Measurements from ENCODE around the gene RINL. TPM values are rescaled to one million over a fixed set of nuclear protein-coding genes. Genes with fewer than 3 reads are reported as not detected.

RINL gene
- total RNA-seq, 4 donors from 2014 or later: 4.6 to 10.4 (median 6.6) TPM

DNA sequence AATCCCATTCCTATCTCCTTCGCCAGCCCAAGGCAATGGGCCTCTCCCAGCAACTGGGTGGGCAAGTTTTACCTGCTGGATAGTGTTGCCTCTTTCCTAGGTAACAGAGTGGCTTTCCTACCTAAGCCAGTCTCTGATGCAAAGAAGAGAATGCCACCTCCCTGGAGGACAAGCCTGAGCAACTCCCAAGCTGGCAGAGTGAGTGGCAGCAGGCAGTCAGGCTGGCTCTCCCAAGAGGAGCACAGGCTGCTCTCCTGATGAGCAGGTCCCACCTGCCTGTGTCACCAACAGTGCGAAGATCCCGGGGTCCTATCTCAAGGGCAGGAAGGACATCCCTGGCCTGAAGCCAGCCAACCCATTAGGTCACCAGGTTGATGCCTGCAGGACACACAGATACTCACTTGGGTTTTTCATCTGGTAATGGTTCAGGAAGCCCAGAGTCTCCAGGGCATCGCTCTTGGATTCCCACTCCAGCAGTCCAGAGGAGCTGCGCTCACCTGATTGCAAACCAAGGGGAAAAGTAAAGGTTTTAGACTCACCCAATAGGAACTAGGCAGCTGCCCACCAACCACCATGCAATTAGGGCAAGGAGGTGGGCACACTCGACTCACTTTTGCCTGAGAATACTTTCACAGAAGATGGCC lies 41.0 kb downstream of the RINL start:
- H3K9me3 ChIP-seq: no peaks in the 10 kb centered on the region
- 87% methylated on average over 4 of the region's 6 CpGs for WGBS
- H3K27ac ChIP-seq (replicated peaks in 1 of 4): peak overlapping the region in 2 of 4 donors; percentile 24 to 30
- no peak for DNase-seq (ENCODE audit: extremely low spot score)
- H3K4me1 ChIP-seq: peaks cover 7 to 44% (median 36%) of the 10 kb centered on the region in 4 donors
- no peak overlapping the region for H3K4me3 ChIP-seq
- peaks cover 63 to 76% (median 71%) of the 10 kb centered on the region in 4 donors for H3K36me3 ChIP-seq
- intact Hi-C loops (cut with DNase I): loop anchor here (5.0 to 10.0 kb wide), 2 partner anchors 105 to 202 kb away; no protein-coding TSS in a partner anchor
- no peaks in the 10 kb centered on the region for H3K27me3 ChIP-seq
- TF ChIP-seq, protein P1, sequence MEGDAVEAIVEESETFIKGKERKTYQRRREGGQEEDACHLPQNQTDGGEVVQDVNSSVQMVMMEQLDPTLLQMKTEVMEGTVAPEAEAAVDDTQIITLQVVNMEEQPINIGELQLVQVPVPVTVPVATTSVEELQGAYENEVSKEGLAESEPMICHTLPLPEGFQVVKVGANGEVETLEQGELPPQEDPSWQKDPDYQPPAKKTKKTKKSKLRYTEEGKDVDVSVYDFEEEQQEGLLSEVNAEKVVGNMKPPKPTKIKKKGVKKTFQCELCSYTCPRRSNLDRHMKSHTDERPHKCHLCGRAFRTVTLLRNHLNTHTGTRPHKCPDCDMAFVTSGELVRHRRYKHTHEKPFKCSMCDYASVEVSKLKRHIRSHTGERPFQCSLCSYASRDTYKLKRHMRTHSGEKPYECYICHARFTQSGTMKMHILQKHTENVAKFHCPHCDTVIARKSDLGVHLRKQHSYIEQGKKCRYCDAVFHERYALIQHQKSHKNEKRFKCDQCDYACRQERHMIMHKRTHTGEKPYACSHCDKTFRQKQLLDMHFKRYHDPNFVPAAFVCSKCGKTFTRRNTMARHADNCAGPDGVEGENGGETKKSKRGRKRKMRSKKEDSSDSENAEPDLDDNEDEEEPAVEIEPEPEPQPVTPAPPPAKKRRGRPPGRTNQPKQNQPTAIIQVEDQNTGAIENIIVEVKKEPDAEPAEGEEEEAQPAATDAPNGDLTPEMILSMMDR (IDR thresholded peaks at IDR 0.05): no peak
- TF ChIP-seq POLR2AphosphoS5 (IDR thresholded peaks at IDR 0.05) (peak in 1 of 2 donors; percentile 26), EP300 (IDR thresholded peaks at IDR 0.05) (no peak)

DNA sequence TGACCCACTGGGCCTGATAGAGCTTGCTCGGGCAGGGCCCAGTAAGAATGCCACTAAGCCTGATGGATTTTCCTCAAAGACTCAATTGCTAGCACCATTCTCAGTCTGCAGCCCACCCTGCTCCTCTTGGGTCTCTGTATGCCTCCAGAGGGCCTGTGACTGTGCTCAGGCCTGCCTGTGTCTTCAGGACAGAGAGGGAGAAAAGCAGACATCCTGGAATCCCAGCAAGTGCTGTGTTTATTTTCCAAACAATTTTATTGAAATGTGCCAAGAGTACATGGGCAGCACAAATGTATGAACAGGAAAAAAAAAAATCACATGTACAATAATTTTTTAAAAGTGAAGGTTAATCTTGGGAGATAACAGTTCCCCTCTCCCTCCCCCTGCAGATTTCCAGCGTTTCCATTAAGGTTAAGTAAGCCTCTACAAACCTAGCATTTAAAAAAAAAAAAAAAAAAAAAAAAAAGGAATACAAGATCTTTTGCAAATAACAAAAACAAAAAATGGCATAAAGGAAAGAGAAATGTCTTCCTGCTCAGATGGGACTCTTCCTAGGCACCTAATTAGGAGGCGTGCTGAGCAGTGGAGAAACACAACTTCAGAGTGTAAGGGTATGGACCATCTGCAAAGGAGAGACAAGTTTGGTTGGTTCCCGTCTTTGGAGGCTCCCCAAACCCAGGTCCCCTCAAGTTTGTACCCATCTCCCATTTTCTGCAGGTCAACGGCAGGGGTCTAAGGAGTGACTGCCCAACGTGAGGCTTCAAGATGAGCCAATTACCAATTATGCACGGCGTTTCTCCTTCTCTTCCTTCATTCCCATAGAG lies 41.7 kb downstream of the RINL start:
- Histone ChIP-seq H3K4me1 (peaks cover 8 to 46% (median 36%) of the 10 kb centered on the region in 4 donors), H3K27me3 (no peaks in the 10 kb centered on the region), H3K27ac (replicated peaks in 1 of 4) (peak overlapping the region; percentile 51 to 93 (median 74)), H3K36me3 (peaks cover 56 to 69% (median 63%) of the 10 kb centered on the region in 4 donors), H3K4me3 (no peak overlapping the region), H3K9me3 (no peaks in the 10 kb centered on the region)
- WGBS: 66% methylated on average over 8 of the region's 8 CpGs
- intact Hi-C loops (cut with DNase I): loop anchor here (5.0 to 10.0 kb wide), 2 partner anchors 104 to 202 kb away; no protein-coding TSS in a partner anchor
- no peak for DNase-seq (ENCODE audit: extremely low spot score)
- no peak for TF ChIP-seq POLR2AphosphoS5 (IDR thresholded peaks at IDR 0.05)
- no peak for TF ChIP-seq EP300 (IDR thresholded peaks at IDR 0.05)
- TF ChIP-seq, protein P1 (IDR thresholded peaks at IDR 0.05): no peak
- TF ChIP-seq POLR2A (IDR thresholded peaks at IDR 0.05; ENCODE audit: low read depth): no peak

DNA sequence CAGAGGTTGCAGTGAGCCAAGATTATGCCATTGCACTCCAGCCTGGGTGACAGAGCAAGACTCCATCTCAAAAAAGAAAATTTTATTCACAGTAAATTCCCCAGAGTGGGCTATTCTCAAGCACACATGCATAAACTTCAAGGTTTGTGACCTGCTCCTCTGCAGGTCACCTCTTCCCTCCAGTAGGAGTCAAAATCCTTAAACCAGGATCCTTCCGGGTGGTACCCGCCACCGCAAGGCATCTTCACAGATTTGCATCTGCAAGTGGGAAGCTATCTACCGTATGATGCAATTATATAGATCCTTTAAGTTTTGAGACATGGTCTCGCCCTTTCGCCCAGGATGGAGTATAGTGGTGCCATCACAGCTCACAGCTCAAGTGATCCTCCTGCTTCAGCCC lies 43.5 kb downstream of the RINL start:
- H3K36me3 ChIP-seq: peaks cover 38 to 55% (median 54%) of the 10 kb centered on the region in 4 donors
- no peaks in the 10 kb centered on the region for H3K9me3 ChIP-seq
- no peak for DNase-seq (ENCODE audit: extremely low spot score)
- intact Hi-C loops (cut with DNase I): loop anchor here (10.0 kb wide), 1 partner anchor 200 kb away; no protein-coding TSS in a partner anchor
- peaks cover 19 to 62% (median 48%) of the 10 kb centered on the region in 4 donors for H3K4me1 ChIP-seq
- TF ChIP-seq EP300 (IDR thresholded peaks at IDR 0.05) (no peak), POLR2AphosphoS5 (IDR thresholded peaks at IDR 0.05) (no peak), POLR2A (IDR thresholded peaks at IDR 0.05; ENCODE audit: low read depth) (no peak)
- TF ChIP-seq, protein P1 (IDR thresholded peaks at IDR 0.05): no peak
- no peaks in the 10 kb centered on the region for H3K27me3 ChIP-seq
- no peak overlapping the region for H3K4me3 ChIP-seq
- 90% methylated on average over 6 of the region's 6 CpGs for WGBS
- peak overlapping the region; percentile 51 to 93 (median 74) for H3K27ac ChIP-seq (replicated peaks in 1 of 4)

DNA sequence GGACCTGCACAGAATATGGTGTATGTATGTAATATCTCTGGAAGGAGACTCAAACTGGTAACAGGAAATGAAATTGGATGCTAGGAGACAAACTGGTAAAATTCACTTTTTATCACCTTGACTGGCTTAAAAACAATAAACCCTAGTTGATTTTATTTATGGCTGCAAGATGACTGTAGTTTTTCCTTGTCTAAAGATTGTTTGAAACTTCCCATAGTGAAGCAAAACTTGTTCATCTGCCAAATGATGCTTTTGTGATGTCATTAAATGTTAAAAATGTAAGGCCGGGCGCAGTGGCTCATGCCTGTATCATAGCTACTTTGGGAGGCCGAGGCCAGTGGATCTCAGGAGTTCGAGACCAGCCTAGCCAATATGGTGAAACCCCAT lies 44.0 kb downstream of the RINL start:
- Histone ChIP-seq H3K27ac (replicated peaks in 1 of 4) (peak overlapping the region in 3 of 4 donors; percentile 54 to 93 (median 93)), H3K36me3 (peaks cover 33 to 55% (median 54%) of the 10 kb centered on the region in 4 donors), H3K4me1 (peaks cover 21 to 65% (median 49%) of the 10 kb centered on the region in 4 donors), H3K27me3 (no peaks in the 10 kb centered on the region), H3K9me3 (no peaks in the 10 kb centered on the region), H3K4me3 (no peak overlapping the region)
- DNase-seq (ENCODE audit: extremely low spot score): no peak
- intact Hi-C loops (cut with DNase I): loop anchor here (10.0 kb wide), 1 partner anchor 199 kb away; no protein-coding TSS in a partner anchor
- TF ChIP-seq, protein P1 (IDR thresholded peaks at IDR 0.05): no peak
- no peak for TF ChIP-seq POLR2A (IDR thresholded peaks at IDR 0.05; ENCODE audit: low read depth)
- TF ChIP-seq POLR2AphosphoS5 (IDR thresholded peaks at IDR 0.05): no peak
- no peak for TF ChIP-seq EP300 (IDR thresholded peaks at IDR 0.05)
- WGBS: 91% methylated on average over 4 of the region's 4 CpGs

All from esophagus muscularis mucosa (tissue), 4 donors.